BJ (cell line): Measurements from ENCODE around the gene NOSIP. TPM values are rescaled to one million over a fixed set of nuclear protein-coding genes. Genes with fewer than 3 reads are reported as not detected.

ENCODE experiments used
- CTCF ChIA-PET: fragments of 350-600 bp; formaldehyde crosslinking; extraction: SDS; loops from one replicate; lab custom pipeline; 2021; ENCODE audit warnings: antibody characterized with exemption, inconsistent platforms; lab: Yijun Ruan, JAX
- POLR2A ChIA-PET: fragments of 300-600 bp; sonication (Branson Sonifier 250); formaldehyde crosslinking; extraction: SDS; loops from one replicate; lab custom pipeline; 2021; ENCODE audit warnings: antibody characterized with exemption; lab: Charles Lee
- DNase-seq: peaks from one replicate; pipeline ENCODE4 v3.0.0-alpha.2; 2011; ENCODE audit warnings: low read depth
- H3K27me3 ChIP-seq: 2 replicates; pipeline ENCODE4 v1.6.0; 2011; ENCODE audit warnings: low read length; ENCODE audit not compliant: control insufficient read depth, insufficient read depth
- H3K36me3 ChIP-seq: 2 replicates; pipeline ENCODE4 v1.5.1; 2011; ENCODE audit warnings: low read length; ENCODE audit not compliant: control insufficient read depth, insufficient read depth
- H3K4me3 ChIP-seq: 2 replicates; pipeline ENCODE4 v1.5.1; 2011; ENCODE audit warnings: low read depth, mild to moderate bottlenecking, control low read depth, low read length
- polyA plus RNA-seq: library from polyadenylated mRNA; depleted of rRNA; stranded (reverse); fragments of >200 nt; gene quantifications from 2 replicates; pipeline ENCODE4 v1.2.3, GENCODE V29; 2011
- TF ChIP-seq, protein P1 (sequence below): IDR thresholded peaks from 2 replicates; pipeline ENCODE4 v1.5.1; 2011; ENCODE audit warnings: low read depth, mild to moderate bottlenecking, control low read depth, inconsistent platforms, low read length, moderate library complexity; ENCODE audit not compliant: insufficient read depth

The NOSIP gene
- polyA plus RNA-seq, 1 experiment: 87.6 TPM

DNA sequence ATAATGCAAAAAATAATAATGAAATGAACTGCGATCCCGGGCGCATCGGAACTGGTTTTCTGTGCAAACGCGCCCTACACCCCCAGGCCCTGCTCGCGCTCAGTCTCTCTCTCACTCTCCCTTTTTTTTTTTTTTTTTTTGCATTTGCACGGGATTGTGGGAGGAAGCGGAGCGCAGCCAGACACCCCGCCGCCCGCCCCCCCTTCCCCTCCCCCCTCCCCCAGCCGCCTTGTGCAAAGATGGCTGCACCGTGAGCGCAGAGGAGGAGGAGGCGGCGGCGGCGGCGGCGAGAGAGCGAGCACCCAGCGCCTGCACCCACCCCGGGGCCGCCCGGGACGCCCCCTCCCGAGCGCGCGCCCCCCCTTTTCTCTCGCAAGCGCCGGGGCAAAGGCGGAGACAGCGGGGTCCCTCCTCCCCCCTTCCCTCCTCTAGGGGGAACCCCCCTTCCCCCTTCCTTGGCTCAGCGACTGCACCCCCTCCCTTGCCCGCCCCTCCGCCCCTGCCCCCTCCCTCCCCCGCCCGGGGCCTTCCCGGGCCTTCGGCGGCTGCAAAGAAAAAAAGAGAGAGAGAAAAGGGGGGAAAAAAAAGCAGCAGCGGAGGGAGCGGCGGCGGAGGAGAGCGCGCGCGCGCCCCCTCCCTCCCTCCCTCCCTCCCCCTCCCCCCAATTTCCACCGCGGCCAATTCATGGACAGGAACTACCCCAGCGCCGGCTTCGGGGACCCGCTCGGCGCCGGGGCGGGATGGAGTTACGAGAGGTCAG is 10.8 kb upstream of the NOSIP start, which contains the start of gene PRR12:
Gene PRR12, plus strand, starts transcription at position 212 of the 760 bp plus-strand sequence. Its CDS starts 473 bp downstream, at position 685.
- ChIA-PET CTCF (interaction anchor here (1.0 kb wide), 1 partner anchor 21 kb away, joined by 5 read pairs; no protein-coding TSS in a partner anchor), POLR2A (no interaction called here)
- H3K27me3 ChIP-seq: no peaks in the 10 kb centered on the region
- H3K36me3 ChIP-seq: peaks cover 7% of the 10 kb centered on the region
- peak within 1 kb of the TSS; percentile 53 for H3K4me3 ChIP-seq
- TF ChIP-seq, protein P1, sequence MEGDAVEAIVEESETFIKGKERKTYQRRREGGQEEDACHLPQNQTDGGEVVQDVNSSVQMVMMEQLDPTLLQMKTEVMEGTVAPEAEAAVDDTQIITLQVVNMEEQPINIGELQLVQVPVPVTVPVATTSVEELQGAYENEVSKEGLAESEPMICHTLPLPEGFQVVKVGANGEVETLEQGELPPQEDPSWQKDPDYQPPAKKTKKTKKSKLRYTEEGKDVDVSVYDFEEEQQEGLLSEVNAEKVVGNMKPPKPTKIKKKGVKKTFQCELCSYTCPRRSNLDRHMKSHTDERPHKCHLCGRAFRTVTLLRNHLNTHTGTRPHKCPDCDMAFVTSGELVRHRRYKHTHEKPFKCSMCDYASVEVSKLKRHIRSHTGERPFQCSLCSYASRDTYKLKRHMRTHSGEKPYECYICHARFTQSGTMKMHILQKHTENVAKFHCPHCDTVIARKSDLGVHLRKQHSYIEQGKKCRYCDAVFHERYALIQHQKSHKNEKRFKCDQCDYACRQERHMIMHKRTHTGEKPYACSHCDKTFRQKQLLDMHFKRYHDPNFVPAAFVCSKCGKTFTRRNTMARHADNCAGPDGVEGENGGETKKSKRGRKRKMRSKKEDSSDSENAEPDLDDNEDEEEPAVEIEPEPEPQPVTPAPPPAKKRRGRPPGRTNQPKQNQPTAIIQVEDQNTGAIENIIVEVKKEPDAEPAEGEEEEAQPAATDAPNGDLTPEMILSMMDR: no peak
- no peak for DNase-seq

DNA sequence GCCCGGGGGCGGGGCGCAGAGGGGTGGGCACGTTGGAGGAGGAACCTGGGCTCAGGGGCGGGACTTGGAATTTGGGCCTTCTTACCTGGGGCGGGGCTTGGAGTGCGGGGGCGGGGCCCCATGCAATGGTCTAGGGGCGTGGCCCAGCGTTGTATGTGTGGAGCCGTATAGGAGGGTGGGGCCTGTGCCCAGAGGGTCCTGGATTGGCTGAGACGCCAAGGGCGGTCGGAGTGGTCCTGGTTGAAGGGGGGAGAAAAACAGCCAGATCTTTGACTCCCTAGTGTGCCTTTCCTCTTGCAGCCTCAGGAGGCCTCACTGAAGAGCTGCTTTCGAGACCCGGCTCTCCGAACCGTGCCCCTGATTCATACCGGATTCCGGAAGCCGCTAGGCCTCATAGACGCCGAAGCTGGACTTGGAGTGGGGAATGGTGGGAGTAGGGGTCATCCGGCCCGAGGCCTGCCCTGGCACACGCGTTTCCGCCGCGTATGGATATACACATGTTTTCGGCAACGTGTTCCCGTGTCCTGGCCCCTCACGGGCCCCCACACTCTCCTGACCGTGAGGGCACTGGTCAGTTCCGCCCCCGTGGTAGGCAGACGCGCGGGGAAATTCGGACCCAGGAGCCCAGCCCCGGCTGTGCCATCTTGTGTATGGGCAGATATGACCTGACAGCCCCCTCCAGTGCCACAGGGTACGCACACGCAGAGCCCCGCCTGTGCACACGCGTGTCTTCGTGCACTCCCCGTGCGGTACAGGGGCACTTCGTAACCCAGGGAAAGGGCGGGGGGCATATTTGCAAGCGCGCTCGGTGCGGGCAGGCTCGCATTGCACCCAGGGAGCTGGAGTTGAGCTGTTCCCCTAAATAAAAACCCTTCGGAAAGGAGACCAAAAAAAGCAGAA is 10.0 kb upstream of the NOSIP start:
- CTCF ChIA-PET: interaction anchor here (1.0 kb wide), 1 partner anchor 20 kb away, joined by 5 read pairs; no protein-coding TSS in a partner anchor

DNA sequence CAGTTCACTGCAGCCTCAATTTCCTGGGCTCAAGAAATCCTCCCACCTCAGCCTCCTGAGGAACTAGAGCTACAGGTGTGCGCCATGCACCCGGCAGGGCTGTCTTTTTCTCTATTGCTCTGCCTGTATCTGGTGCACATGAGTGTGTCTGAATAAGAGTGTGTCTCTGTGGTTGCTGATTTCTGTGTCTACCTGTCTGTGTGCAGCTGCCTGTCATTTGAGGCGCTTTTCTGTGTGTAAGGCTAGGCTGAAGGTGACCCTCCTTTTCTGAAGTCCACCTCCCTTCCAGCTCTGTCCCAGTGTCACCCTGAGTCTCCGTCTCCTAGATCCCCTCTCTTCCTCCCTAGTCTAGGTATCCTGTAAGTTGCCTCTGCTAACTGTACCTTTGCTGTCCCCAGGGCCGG is 9.1 kb upstream of the NOSIP start:
- Histone ChIP-seq H3K27me3 (no peaks in the 10 kb centered on the region), H3K4me3 (no peak overlapping the region), H3K36me3 (peaks cover 2% of the 10 kb centered on the region)
- POLR2A ChIA-PET: interaction anchor here (0.6 kb wide), 1 partner anchor 85 kb away, joined by 4 read pairs; no protein-coding TSS in a partner anchor
- DNase-seq: no peak
- CTCF ChIA-PET: no interaction called here
- TF ChIP-seq, protein P1: no peak

More for the DNA sequence above, 10.0 kb upstream of the NOSIP start:
- DNase-seq: peak; percentile 75
- TF ChIP-seq, protein P1: peak; percentile 19; the same call in 1 of the 2 replicates
- POLR2A ChIA-PET: interaction anchor here (0.5 kb wide), 1 partner anchor 63 kb away, joined by 13 read pairs; the partner anchor contains the start of gene RCN3
- Histone ChIP-seq H3K4me3 (peak overlapping the region; percentile 53), H3K36me3 (peaks cover 5% of the 10 kb centered on the region), H3K27me3 (no peaks in the 10 kb centered on the region)

DNA sequence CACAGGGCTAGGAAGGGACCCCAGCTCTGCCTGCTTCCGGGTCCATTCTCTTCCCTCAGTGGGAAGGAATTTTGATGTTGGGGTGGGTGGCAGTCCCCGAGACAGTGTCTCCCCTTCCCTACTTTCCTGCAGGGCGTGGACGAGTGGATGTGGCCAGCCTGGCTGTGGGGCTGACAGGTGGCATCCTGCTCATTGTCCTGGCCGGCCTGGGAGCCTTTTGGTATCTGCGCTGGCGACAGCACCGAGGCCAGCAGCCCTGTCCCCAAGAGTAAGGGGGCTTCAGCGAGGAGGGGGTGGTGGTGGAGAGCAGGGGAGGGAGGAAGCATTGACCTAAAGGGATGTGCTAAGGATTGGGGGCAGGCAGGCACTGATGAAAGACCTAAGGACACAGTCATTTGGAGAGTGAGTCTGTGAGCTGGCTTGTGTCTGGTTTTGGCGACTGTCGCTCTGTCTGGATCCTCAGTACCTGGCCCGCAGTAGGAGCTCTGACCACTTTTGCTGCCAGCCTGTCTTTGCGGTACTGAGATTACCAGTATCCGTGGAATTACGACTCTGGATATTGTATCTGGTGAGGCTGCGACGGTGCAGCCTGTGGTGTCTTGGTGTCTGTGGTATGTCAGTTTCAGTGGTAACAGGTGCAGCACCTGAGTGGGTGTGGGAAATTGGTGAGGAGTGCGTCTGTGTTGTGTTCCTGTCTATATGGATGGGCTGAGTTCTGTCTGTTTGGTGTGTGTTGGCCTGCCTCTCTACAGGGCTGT is 8.2 kb upstream of the NOSIP start:
- Histone ChIP-seq H3K4me3 (no peak overlapping the region), H3K27me3 (no peaks in the 10 kb centered on the region), H3K36me3 (no peaks in the 10 kb centered on the region)
- TF ChIP-seq, protein P1: no peak
- ChIA-PET CTCF (interaction anchor here (1.6 kb wide), 1 partner anchor 18 kb away, joined by 4 read pairs; no protein-coding TSS in a partner anchor), POLR2A (no interaction called here)
- no peak for DNase-seq
